HepG2 (cell line): ENCODE measurements around the gene P3H3. TPM values are rescaled to one million over a fixed set of nuclear protein-coding genes. Genes with fewer than 3 reads are reported as not detected.

Experiments
- ATAC-seq: fragments of 200-7000 bp; cut with Tn5 transposase; 3 replicates; pipeline ENCODE4 v1.9.1; 2020; ENCODE audit warnings: mild to moderate bottlenecking, moderate library complexity
- BruUV-seq: library from RNA; stranded (reverse); fragments of 400-500 nt; replicated peaks from 2 replicates; lab custom pipeline; 2021; lab: Mats Ljungman, UMichigan
- CTCF ChIA-PET: fragments of 300-600 bp; formaldehyde crosslinking; extraction: SDS; loops from one replicate; lab custom pipeline; 2021; ENCODE audit warnings: low total read pairs, inconsistent platforms, low intra/inter-chr PET ratio; lab: Yijun Ruan, JAX
- POLR2A ChIA-PET: fragments of 350-600 bp; sonication (Branson Sonifier 250); formaldehyde crosslinking; loops from one replicate; lab custom pipeline; 2020; ENCODE audit warnings: antibody characterized with exemption, inconsistent platforms; lab: Yijun Ruan, JAX
- DNase-seq: peaks from one replicate; pipeline ENCODE4 v3.0.0-alpha.2; 2015; ENCODE audit warnings: low spot score
- FAIRE-seq: peaks from 3 replicates; lab custom pipeline; 2011; peaks lifted over from hg19 to GRCh38; lab: Jason Lieb, UNC
- H2AFZ ChIP-seq: one replicate; pipeline ENCODE4 v1.6.1; 2011; ENCODE audit warnings: low read length, inconsistent platforms
- H3K27ac ChIP-seq: fragments of 300-600 bp; 3 replicates; pipeline ENCODE4 v1.8.0; 2011; ENCODE audit warnings: mixed run types, mild to moderate bottlenecking, mixed read lengths, low read length, inconsistent platforms; ENCODE audit not compliant: insufficient read depth; ENCODE audit errors: extremely low read length
- H3K27me3 ChIP-seq, 2 experiments: fragments of 200-600 bp in 1 of 2; 2 replicates in 1 of 2; 3 replicates in 1 of 2; pipeline versions ENCODE4 v1.6.0 to v1.8.0; 2011; ENCODE audit warnings: low read length in 2 of 2, mild to moderate bottlenecking in 2 of 2, moderate library complexity in 2 of 2, inconsistent platforms in 1 of 2; ENCODE audit not compliant: insufficient read depth in 2 of 2, control insufficient read depth in 1 of 2
- H3K36me3 ChIP-seq, 2 experiments: fragments of 200-600 bp in 1 of 2; replicated peaks in 1 of 2; 2 replicates in 1 of 2; 3 replicates in 1 of 2; pipeline versions ENCODE4 v1.5.1 to v1.8.0; 2011; ENCODE audit warnings: low read length in 2 of 2, inconsistent platforms in 1 of 2; ENCODE audit not compliant: insufficient read depth in 2 of 2, control insufficient read depth in 1 of 2
- H3K4me1 ChIP-seq: 2 replicates; pipeline ENCODE4 v1.5.1; 2012; ENCODE audit warnings: low read length, inconsistent platforms; ENCODE audit not compliant: insufficient read depth
- H3K4me2 ChIP-seq: 2 replicates; pipeline ENCODE4 v1.6.0; 2011; ENCODE audit warnings: low read depth, low read length, inconsistent platforms
- H3K4me3 ChIP-seq, 3 experiments: fragments of 200-600 bp in 1 of 3; sonication (generic), shearing (Covaris generic) in 1 of 3; replicated peaks in 1 of 3; 2 replicates each; pipeline ENCODE4 v1.5.1; 2011 to 2016; ENCODE audit warnings: low read length in 3 of 3, inconsistent platforms in 2 of 3, low read depth in 2 of 3, mild to moderate bottlenecking in 2 of 3, control low read depth in 1 of 3, mixed read lengths in 1 of 3; ENCODE audit not compliant: insufficient read depth in 1 of 3
- H3K79me2 ChIP-seq: one replicate; pipeline ENCODE4 v1.6.1; 2011; ENCODE audit warnings: low read length, inconsistent platforms; ENCODE audit not compliant: insufficient read depth
- H3K9ac ChIP-seq: 2 replicates; pipeline ENCODE4 v1.6.0; 2011; ENCODE audit warnings: mild to moderate bottlenecking, low read depth, low read length, inconsistent platforms; ENCODE audit not compliant: insufficient read depth
- H3K9me3 ChIP-seq: 2 replicates; pipeline ENCODE4 v1.5.1; 2012; ENCODE audit warnings: mild to moderate bottlenecking, low read length
- H4K20me1 ChIP-seq: 2 replicates; pipeline ENCODE4 v1.6.0; 2011; ENCODE audit warnings: inconsistent platforms, mild to moderate bottlenecking, low read length, moderate library complexity; ENCODE audit not compliant: insufficient read depth
- AGO1 ChIP-seq: fragments of 200-400 bp; formaldehyde crosslinking; IDR thresholded peaks from 2 replicates; pipeline ENCODE4 v1.6.1; 2017; ENCODE audit warnings: mild to moderate bottlenecking, low read depth, low read length, moderate library complexity; ENCODE audit not compliant: poor library complexity, severe bottlenecking
- ARNT2 ChIP-seq: sonication (generic); formaldehyde crosslinking; IDR thresholded peaks from 2 replicates; pipeline ENCODE4 v1.8.0; 2022; ENCODE audit warnings: mild to moderate bottlenecking, low read depth, missing genetic modification reagents, moderate library complexity
- EZH2 ChIP-seq: conservative IDR thresholded peaks from 2 replicates; pipeline ENCODE4 v1.6.1; 2012; ENCODE audit warnings: mild to moderate bottlenecking, low read depth, low read length, moderate library complexity
- KDM6A ChIP-seq: IDR thresholded peaks from 2 replicates; pipeline ENCODE4 v1.6.1; 2016; ENCODE audit warnings: low read depth
- MTF1 ChIP-seq: sonication (generic); formaldehyde crosslinking; IDR thresholded peaks from 2 replicates; pipeline ENCODE4 v1.5.0; 2020; ENCODE audit warnings: missing genetic modification reagents
- NFYC ChIP-seq: IDR thresholded peaks from 2 replicates; pipeline ENCODE4 v1.6.1; 2016; ENCODE audit warnings: missing genetic modification reagents, missing compliant biosample characterization
- SRY ChIP-seq: sonication (generic); formaldehyde crosslinking; IDR thresholded peaks from 2 replicates; pipeline ENCODE4 v1.8.0; 2022; ENCODE audit warnings: mild to moderate bottlenecking, missing genetic modification reagents
- ZFY ChIP-seq: sonication (generic); formaldehyde crosslinking; IDR thresholded peaks from 2 replicates; pipeline ENCODE4 v1.4.0; 2020; ENCODE audit warnings: missing genetic modification reagents
- ZNF33A ChIP-seq: sonication (generic); formaldehyde crosslinking; IDR thresholded peaks from 2 replicates; pipeline ENCODE4 v1.5.1; 2020; ENCODE audit warnings: missing genetic modification reagents, mild to moderate bottlenecking, moderate library complexity, borderline replicate concordance
- ZNF350 ChIP-seq: sonication (generic); formaldehyde crosslinking; IDR thresholded peaks from 2 replicates; pipeline ENCODE4 v1.4.0; 2020; ENCODE audit warnings: mild to moderate bottlenecking, low read depth, missing genetic modification reagents, borderline replicate concordance
- ZNF484 ChIP-seq: sonication (generic); formaldehyde crosslinking; IDR thresholded peaks from 2 replicates; pipeline ENCODE4 v1.5.1; 2020; ENCODE audit warnings: mild to moderate bottlenecking, low read depth, missing genetic modification reagents, borderline replicate concordance
- ZNF510 ChIP-seq: sonication (generic); formaldehyde crosslinking; IDR thresholded peaks from 2 replicates; pipeline ENCODE4 v1.4.0; 2020; ENCODE audit warnings: low read depth, mild to moderate bottlenecking, missing genetic modification reagents
- WGBS: methylation state at CpG from one replicate; pipeline ENCODE4 v1.1.6; 2017; ENCODE audit warnings: low lambda C conversion rate; 5-methylcytosine and 5-hydroxymethylcytosine counted together
- in situ Hi-C: cut with HindIII; loops from 2 replicates; pipeline ENCODE4 v1.10.0; 2017; ENCODE audit warnings: low pct_unique_long_range_greater_than_20kb; ENCODE audit not compliant: extremely low pct_ligation_motif_present
- intact Hi-C: fragments of 100-400 bp; cut with micrococcal nuclease; formaldehyde crosslinking; loops from one replicate; pipeline ENCODE4 v1.10.0; 2022; ENCODE audit not compliant: unreplicated experiment
- polyA plus RNA-seq, 8 experiments: library from polyadenylated mRNA; depleted of rRNA in 3 of 8; stranded (reverse) in 7 of 8; unstranded in 1 of 8; fragments of >200 nt; fragmentation: Illumina TruSeq in 4 of 8; extraction: Trizol in 4 of 8; gene quantifications; 2 replicates each; pipeline versions ENCODE4 v1.2.1 to v1.2.3, GENCODE V29; 2011 to 2016; ENCODE audit warnings: low read depth in 4 of 8, missing spikeins in 1 of 8, mixed read lengths in 1 of 8; ENCODE audit not compliant: insufficient read depth in 1 of 8
- total RNA-seq, 5 experiments: library from RNA; depleted of rRNA; stranded (reverse); fragments of >200 nt; fragmentation: Illumina TruSeq; extraction: Trizol; gene quantifications; 2 replicates each; pipeline ENCODE4 v1.2.3, GENCODE V29; 2016; ENCODE audit warnings: low read depth in 1 of 5
- TF ChIP-seq, protein P1 (sequence below): sonication (generic); formaldehyde crosslinking; IDR thresholded peaks from 2 replicates; pipeline ENCODE4 v1.4.0; 2020; ENCODE audit warnings: missing genetic modification reagents, low read depth, mild to moderate bottlenecking, borderline replicate concordance
- TF ChIP-seq, protein P2 (sequence below): sonication (generic); formaldehyde crosslinking; IDR thresholded peaks from 2 replicates; pipeline ENCODE4 v1.9.0; 2022; ENCODE audit warnings: missing genetic modification reagents, mild to moderate bottlenecking, borderline replicate concordance
- TF ChIP-seq, protein P3 (sequence below): IDR thresholded peaks from 2 replicates; pipeline ENCODE4 v1.6.1; 2016; ENCODE audit warnings: low read depth, borderline replicate concordance
- TF ChIP-seq, protein P4 (sequence below): IDR thresholded peaks from 2 replicates; pipeline ENCODE4 v1.6.1; 2016; ENCODE audit warnings: low read depth, control low read depth
- TF ChIP-seq, protein P5 (sequence below): sonication (generic); formaldehyde crosslinking; IDR thresholded peaks from 2 replicates; pipeline ENCODE4 v1.4.0; 2020; ENCODE audit warnings: mild to moderate bottlenecking, missing genetic modification reagents

The P3H3 gene
- total and polyA plus RNA-seq, 2 of the 13 experiments (the other 11 are each of a cell fraction or from before 2014, with no cell fraction given): 20.1 to 20.5 TPM

DNA sequence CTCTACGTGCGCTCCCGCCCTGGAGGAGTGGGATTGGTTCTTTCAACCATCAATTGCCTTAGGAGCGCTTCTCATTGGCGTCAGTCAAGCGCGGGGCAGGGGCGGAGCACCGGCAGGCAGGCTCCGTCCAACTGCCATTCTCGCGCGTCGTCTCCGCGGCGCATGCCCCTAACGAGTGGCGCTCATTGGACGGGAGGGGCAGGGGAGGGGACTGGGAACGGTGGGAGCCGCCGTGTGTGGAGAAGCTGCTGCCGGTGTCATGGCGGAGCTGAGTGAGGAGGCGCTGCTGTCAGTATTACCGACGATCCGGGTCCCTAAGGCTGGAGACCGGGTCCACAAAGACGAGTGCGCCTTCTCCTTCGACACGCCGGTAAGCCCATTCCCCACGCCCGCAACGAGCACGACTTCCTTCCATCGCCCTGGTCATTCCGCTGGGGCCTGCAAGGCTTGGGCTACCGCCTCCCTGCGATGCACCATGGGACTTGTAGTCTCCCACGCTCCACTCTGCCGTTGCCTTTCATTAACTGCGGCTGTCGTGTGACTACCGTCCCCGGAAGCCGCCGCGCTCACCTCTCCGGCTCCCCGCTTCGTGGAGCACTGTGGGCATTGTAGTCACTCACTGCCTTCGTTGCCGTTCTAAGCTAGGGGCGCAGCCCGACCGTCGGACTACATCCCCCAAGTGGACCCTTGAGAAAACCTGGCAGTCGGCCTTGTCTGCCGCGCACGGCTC lies 23.9 kb downstream of the P3H3 start, which contains the start of gene USP5 (continued):
- TF ChIP-seq KDM6A (no peak), MTF1 (CRISPR knock-in tag) (no peak), ARNT2 (peak; percentile 60; the same call in 1 of the 2 replicates), ZNF510 (CRISPR knock-in tag) (no peak), EZH2 (no peak), NFYC (CRISPR knock-in tag) (peak; percentile 90)
- TF ChIP-seq, protein P1, sequence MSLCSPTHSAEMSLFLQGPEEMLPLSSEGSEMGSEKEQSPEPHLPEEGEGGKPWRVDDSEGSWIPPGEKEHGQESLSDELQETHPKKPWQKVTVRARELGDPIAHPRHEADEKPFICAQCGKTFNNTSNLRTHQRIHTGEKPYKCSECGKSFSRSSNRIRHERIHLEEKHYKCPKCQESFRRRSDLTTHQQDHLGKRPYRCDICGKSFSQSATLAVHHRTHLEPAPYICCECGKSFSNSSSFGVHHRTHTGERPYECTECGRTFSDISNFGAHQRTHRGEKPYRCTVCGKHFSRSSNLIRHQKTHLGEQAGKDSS (CRISPR knock-in tag): no peak
- TF ChIP-seq, protein P2, sequence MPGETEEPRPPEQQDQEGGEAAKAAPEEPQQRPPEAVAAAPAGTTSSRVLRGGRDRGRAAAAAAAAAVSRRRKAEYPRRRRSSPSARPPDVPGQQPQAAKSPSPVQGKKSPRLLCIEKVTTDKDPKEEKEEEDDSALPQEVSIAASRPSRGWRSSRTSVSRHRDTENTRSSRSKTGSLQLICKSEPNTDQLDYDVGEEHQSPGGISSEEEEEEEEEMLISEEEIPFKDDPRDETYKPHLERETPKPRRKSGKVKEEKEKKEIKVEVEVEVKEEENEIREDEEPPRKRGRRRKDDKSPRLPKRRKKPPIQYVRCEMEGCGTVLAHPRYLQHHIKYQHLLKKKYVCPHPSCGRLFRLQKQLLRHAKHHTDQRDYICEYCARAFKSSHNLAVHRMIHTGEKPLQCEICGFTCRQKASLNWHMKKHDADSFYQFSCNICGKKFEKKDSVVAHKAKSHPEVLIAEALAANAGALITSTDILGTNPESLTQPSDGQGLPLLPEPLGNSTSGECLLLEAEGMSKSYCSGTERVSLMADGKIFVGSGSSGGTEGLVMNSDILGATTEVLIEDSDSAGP: peak; percentile 73; the same call in 1 of the 2 replicates

DNA sequence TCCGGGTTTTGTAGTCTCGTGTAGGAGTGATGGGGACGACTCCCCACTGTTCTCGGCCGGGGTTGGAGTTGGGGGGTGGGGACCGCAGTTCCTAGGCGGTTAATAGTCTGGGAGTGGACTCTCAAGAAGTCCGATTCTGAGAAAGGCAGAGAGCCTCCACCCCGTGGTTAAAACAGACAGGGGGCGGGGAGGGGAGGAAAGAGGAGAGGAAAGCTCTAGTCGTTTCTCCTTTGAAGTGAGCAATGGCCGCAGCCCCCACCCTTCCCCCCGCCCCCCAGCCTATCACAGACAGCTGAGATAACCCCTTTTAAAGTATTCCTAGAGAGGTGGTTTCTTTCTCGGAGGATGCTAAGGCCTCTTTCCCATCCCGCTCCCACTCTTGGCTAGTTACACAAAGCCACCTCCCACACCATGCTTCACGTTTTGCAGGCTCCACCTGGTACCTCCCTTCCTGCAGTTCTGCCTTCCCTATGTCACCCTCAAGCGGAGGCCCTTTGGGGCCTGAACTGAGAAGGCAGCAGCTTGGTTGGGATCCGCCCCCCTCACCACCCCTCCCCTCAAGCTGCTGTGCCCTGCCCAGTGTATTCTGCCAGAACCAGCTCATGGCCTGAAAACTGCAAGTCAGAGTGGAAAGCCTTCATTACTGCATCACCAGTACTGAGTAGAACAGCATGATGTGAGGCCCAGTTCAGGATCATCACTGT lies 24.6 kb downstream of the P3H3 start:
- no TSS peak for BruUV-seq
- Histone ChIP-seq H3K36me3 (peaks cover 12 to 49% of the 10 kb centered on the region in 2 experiments), H2AFZ (no peak overlapping the region), H3K27ac (peak overlapping the region; percentile 61), H4K20me1 (no peaks in the 10 kb centered on the region; the same call in 1 of the 2 replicates), H3K9me3 (no peaks in the 10 kb centered on the region), H3K9ac (peak overlapping the region; percentile 66), H3K4me1 (peaks cover 33% of the 10 kb centered on the region), H3K79me2 (peaks cover 37% of the 10 kb centered on the region), H3K27me3 (no peaks in the 10 kb centered on the region), H3K4me3 (peak overlapping the region; percentile 71 to 95 (median 85)), H3K4me2 (peak overlapping the region; percentile 88)
- FAIRE-seq (peak; percentile 12), DNase-seq (peak; percentile 35), ATAC-seq (no peak)
- intact Hi-C loops (loop anchor here (2.0 kb wide), 1 partner anchor 16 kb away; no protein-coding TSS in a partner anchor), in situ Hi-C loops (no loop called here)
- POLR2A ChIA-PET: interaction anchor here (0.8 to 5.2 kb wide), 26 partner anchors 8 to 318 kb away, joined by 3 to 132 read pairs (median 11); partner anchors contain the start of genes C12orf57, COPS7A, GAPDH and GNB3
- WGBS: under 1% methylated on average over 17 of the region's 18 CpGs
- CTCF ChIA-PET: interaction anchor here (0.9 kb wide), 1 partner anchor 17 kb away, joined by 3 read pairs; no protein-coding TSS in a partner anchor
- TF ChIP-seq ZNF484 (CRISPR knock-in tag): no peak
- TF ChIP-seq AGO1: no peak
- TF ChIP-seq, protein P3, sequence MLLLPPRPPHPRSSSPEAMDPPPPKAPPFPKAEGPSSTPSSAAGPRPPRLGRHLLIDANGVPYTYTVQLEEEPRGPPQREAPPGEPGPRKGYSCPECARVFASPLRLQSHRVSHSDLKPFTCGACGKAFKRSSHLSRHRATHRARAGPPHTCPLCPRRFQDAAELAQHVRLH (CRISPR knock-in tag): no peak
- TF ChIP-seq, protein P4, sequence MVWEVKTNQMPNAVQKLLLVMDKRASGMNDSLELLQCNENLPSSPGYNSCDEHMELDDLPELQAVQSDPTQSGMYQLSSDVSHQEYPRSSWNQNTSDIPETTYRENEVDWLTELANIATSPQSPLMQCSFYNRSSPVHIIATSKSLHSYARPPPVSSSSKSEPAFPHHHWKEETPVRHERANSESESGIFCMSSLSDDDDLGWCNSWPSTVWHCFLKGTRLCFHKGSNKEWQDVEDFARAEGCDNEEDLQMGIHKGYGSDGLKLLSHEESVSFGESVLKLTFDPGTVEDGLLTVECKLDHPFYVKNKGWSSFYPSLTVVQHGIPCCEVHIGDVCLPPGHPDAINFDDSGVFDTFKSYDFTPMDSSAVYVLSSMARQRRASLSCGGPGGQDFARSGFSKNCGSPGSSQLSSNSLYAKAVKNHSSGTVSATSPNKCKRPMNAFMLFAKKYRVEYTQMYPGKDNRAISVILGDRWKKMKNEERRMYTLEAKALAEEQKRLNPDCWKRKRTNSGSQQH (CRISPR knock-in tag): no peak
- TF ChIP-seq ZFY: no peak
- no peak for TF ChIP-seq ZNF350 (CRISPR knock-in tag)
- TF ChIP-seq, protein P5, sequence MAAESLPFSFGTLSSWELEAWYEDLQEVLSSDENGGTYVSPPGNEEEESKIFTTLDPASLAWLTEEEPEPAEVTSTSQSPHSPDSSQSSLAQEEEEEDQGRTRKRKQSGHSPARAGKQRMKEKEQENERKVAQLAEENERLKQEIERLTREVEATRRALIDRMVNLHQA (CRISPR knock-in tag): no peak
- TF ChIP-seq SRY (CRISPR knock-in tag): no peak
- no peak for TF ChIP-seq ZNF33A (CRISPR knock-in tag)
